UCSD-AML1 (cell line): ENCODE measurements around the gene PFDN1.
"Not testable (repeated sequence)": the region's sequence is repeated elsewhere in the genome, so short reads cannot be mapped to it uniquely, and the experiment has no call there.

Experiments
- DNase-seq: peaks from one replicate; lab custom pipeline; 2025; ENCODE audit not compliant: unreplicated experiment; lab: John Stamatoyannopoulos, UW

The PFDN1 gene, protein sequence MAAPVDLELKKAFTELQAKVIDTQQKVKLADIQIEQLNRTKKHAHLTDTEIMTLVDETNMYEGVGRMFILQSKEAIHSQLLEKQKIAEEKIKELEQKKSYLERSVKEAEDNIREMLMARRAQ

DNA sequence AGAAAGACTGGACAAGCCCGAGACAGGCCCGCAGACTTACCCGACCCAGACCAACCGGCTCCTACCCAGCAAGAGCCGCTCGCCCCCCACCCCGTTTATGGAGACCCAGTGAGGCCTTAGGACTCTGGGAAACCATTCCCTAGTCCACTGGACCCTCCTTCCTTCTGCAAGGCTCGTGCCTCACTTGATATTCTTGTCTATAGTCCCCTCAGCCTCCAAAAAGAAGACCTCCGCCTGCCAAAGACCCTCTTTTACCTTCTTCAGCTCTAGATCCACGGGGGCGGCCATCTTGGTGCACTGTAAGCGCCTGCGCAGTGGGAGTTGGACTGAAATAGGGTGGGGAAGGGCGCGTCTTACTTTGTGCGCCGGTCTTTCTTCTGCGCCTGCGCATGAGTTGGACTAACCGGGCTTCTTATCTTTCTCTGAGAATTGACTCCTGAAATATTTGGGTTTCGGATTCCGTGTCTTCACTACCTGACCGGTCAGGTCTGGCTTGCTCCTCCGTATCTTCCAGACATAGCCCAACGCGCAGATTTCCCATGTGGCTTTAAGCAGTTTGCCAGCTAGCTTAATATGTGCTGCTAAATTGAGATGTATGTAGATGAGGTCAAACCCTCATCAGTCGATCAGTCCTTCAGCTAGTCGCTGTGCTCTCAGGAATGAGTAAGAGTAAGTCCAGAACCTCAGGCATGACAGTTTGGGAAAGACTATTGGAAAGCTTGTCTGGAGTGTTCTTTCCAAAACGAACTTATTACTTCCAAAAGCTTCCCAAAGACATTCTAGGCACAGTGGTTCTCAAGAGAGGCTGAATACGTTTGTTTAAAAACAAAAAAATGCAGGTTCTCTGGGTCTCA, at the start of gene PFDN1:
Gene PFDN1 (minus strand): TSS at position 316 of the 854 bp plus-strand sequence. CDS start 28 bp downstream, at position 288.
- DNase-seq: peak; percentile 91

- DNase-seq: no peak
These were observed 48.9 kb upstream of the PFDN1 start for GRCh38 chr5:140351609-140352334.

GRCh38 chr5:140349244-140349643, 46.3 kb upstream of the PFDN1 start:
- DNase-seq: no peak

DNA sequence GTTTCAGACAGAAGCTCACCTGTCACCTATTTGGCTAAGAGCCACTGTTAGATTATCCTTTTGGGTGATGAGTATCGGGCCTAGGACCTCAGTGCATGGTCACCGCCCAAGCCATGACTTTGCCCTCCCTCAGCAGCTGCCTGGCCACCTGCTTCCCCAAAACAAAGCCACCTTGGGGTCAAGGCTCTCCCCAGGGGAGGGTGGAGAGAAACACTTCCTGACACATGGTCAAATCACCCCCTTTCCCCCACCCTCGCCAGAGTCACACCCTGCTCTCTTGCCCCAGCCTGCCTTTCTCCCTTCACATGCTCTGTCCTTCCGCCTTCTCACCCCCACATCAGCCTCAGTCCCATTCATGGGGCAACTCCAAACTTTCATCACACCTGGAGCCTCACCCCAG, 45.2 kb upstream of the PFDN1 start:
- no peak for DNase-seq

DNA sequence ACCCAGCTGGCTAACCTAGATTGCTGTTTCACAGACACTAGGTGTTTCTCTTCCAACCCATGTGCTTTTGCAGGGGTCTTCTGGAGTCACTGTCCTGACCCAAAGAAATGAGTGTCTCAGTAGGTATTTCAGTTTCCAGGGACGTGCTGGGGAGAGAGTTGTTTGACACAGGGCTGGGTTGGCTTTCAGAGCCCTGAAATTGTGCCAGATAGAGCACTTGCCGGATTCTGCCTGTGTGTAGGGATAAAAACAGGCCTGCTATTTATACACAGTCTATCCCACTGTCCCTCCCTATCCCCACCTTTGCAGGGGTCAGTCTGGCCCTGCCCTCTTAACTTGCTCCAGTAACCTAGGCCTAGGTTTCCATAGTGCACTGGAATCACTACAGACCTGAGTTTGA, 44.5 kb upstream of the PFDN1 start:
- no peak for DNase-seq

- DNase-seq: peak; percentile 84
These were observed 43.7 kb upstream of the PFDN1 start, which contains the start of gene HBEGF for GRCh38 chr5:140346348-140347221. TSS of gene HBEGF (minus strand) at chr5:140346603. CDS start at chr5:140346328, 275 bp downstream.

DNA sequence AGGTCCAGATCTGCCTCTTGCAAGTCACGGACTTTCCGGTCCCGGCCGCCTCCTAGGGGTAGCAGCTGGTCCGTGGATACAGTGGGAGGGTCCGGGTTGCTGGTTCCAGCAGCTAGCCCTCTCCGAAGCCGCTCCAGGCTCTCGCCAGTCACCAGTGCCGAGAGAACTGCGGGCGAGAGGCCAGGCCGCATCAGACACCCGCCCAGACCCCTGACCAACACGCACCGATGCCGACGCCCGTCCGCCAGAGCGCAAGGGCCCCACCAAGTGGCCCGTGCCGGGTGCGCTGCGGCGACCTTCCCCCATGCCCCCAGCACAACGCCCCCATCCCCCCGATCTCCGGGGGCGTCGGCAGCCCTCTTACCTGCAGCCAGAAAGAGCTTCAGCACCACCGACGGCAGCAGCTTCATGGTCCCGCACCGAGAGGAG, 43.0 kb upstream of the PFDN1 start:
- peak; percentile 73 for DNase-seq

- no peak for DNase-seq
These were observed 42.0 kb upstream of the PFDN1 start for GRCh38 chr5:140344683-140345423.

GRCh38 chr5:140343849-140344248, 40.9 kb upstream of the PFDN1 start:
- not testable (repeated sequence) for DNase-seq

DNA sequence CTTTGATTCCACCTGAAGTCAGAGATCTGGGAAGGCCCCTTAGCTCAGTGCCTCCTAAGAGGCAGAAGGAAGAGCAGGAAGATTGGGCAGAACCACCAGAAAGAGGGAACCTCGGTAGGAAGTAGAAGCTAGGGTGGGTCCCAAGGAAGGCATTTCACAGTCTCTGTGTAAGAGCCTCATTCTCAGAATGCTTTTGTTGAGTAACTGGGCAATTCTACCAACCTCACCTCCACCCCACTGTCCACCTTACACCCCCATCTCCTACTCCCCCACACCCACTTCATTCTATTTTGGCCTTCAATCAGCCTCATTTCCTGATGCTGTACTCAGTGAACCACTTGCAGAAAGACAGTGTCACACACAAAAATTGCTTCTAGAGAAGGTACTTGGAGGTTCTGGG, 40.0 kb upstream of the PFDN1 start:
- DNase-seq: peak; percentile 49

DNA sequence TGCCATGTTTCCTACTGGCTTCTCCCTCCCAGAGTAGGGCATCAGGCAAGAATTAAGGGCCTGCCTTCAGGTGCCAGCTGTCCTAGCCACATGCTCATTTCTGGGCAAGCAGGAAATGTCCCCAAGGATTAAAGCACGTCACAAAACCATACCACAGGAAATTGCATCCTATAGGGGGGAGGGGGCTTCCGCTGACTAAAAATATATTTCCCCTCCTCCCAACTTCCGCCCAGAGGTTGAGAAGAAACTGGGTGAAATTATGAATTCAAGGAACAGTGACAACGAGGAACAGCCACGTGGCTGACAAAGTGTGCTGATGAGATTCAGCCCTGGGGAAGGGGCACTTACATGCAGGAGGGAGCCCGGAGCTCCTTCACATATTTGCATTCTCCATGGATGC, 39.4 kb upstream of the PFDN1 start:
- peak; percentile 81 for DNase-seq

GRCh38 chr5:140341591-140341990, 38.7 kb upstream of the PFDN1 start:
- no peak for DNase-seq

DNA sequence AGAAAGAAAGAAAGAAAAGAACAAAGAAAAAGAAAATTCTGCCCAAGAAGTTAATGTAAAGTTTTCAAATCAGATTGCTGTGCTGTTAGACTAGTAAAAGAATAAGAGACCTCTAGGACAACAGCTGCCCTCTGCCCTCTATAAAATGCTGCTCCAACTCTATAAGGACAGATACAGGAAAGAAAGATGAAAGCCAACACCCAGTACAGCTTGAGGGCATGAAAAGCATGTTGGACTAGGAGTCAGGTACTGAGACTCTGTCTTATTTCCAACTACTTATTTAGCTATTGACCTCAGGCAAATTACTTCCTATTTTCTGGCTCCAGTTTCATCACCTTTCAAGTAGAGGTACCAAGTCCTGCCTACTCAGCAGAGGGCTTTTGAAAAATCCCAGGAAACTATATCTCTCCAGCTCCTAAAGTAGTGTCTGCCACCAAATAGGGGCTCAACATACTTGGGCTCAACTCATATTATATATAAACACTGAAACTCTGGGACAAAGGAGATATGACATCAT, 37.8 kb upstream of the PFDN1 start:
- no peak for DNase-seq

DNA sequence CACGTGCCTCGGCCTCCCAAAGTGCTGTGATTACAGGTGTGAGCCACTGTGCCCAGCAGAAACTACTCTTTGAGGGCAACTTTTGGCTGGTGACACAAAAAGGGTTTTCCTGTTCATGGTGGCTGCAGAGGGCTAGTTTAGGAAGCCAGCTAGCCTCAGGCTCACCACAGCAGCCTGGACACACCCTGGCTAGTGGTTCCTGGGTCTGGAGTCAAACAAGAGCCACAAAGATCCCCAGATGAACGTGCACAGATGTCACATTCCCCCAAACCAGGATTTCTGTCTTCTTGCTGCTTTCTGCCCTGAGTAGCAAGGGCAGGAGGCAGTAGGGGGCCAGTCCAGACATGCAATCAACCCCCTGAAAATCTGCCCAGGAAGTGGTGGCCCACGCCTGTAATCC, 36.7 kb upstream of the PFDN1 start:
- DNase-seq: no peak

DNA sequence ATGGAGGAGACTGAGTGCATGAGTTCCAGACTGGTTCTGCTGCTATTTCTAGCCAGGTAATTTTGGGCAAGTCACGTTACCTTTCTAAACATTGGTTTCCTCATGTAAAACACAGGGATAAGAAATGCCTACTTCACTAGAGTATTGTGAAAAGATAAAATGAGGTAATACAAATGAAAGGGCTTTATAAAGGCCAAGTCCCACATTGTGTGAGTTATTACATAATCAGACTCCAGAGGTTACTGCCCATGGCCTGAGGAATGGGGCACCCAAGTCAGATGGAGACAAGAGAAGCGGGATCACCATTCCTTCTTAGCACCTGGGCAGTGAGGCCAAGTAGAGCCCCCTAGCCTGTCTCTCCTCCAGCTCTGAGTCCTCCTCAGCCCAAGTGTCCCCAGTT, 36.0 kb upstream of the PFDN1 start:
- no peak for DNase-seq

- no peak for DNase-seq
These were observed 35.4 kb upstream of the PFDN1 start for GRCh38 chr5:140338336-140338735.

GRCh38 chr5:140337880-140338279, 35.0 kb upstream of the PFDN1 start:
- DNase-seq: no peak

- no peak for DNase-seq
These were observed 33.5 kb upstream of the PFDN1 start for GRCh38 chr5:140336388-140336787.

GRCh38 chr5:140331638-140332037, 28.7 kb upstream of the PFDN1 start:
- DNase-seq: no peak
